Ishikawa (cell line): Measurements from ENCODE around the gene TSC22D3.
A peak's percentile ranks its signal among the peaks of the same experiment; 100 is the strongest.

Experiments used
- CEBPB ChIP-seq: IDR thresholded peaks from 2 replicates; pipeline ENCODE4 v1.6.1; 2012
- CREB1 ChIP-seq: IDR thresholded peaks from 2 replicates; pipeline ENCODE4 v1.6.1; 2012; ENCODE audit warnings: low read depth
- EGR1 ChIP-seq: IDR thresholded peaks from 2 replicates; pipeline ENCODE4 v1.6.1; 2012
- EP300 ChIP-seq: IDR thresholded peaks from 2 replicates; pipeline ENCODE4 v1.6.1; 2012; ENCODE audit warnings: borderline replicate concordance
- FOXM1 ChIP-seq: IDR thresholded peaks from 2 replicates; pipeline ENCODE4 v1.6.1; 2012; ENCODE audit warnings: low read depth, borderline replicate concordance
- NFIC ChIP-seq: IDR thresholded peaks from 2 replicates; pipeline ENCODE4 v1.6.1; 2012
- RAD21 ChIP-seq: IDR thresholded peaks from 2 replicates; pipeline ENCODE4 v1.6.1; 2012; ENCODE audit warnings: low read depth
- REST ChIP-seq: IDR thresholded peaks from 2 replicates; pipeline ENCODE4 v1.6.1; 2012; ENCODE audit warnings: low read depth, mild to moderate bottlenecking
- TAF1 ChIP-seq: IDR thresholded peaks from 2 replicates; pipeline ENCODE4 v1.6.1; 2012; ENCODE audit warnings: low read depth, mild to moderate bottlenecking
- TCF12 ChIP-seq: IDR thresholded peaks from 2 replicates; pipeline ENCODE4 v1.6.1; 2012; ENCODE audit warnings: low read depth
- TEAD4 ChIP-seq: IDR thresholded peaks from 2 replicates; pipeline ENCODE4 v1.6.1; 2012
- YY1 ChIP-seq: IDR thresholded peaks from 2 replicates; pipeline ENCODE4 v1.6.1; 2012; ENCODE audit warnings: low read depth
- ZBTB7A ChIP-seq: IDR thresholded peaks from 2 replicates; pipeline ENCODE4 v1.6.1; 2012; ENCODE audit warnings: low read depth
- TF ChIP-seq, protein P1 (sequence below): IDR thresholded peaks from 2 replicates; pipeline ENCODE4 v1.6.1; 2012
- TF ChIP-seq, protein P2 (sequence below): IDR thresholded peaks from 2 replicates; pipeline ENCODE4 v1.6.1; 2012

The TSC22D3 gene

DNA sequence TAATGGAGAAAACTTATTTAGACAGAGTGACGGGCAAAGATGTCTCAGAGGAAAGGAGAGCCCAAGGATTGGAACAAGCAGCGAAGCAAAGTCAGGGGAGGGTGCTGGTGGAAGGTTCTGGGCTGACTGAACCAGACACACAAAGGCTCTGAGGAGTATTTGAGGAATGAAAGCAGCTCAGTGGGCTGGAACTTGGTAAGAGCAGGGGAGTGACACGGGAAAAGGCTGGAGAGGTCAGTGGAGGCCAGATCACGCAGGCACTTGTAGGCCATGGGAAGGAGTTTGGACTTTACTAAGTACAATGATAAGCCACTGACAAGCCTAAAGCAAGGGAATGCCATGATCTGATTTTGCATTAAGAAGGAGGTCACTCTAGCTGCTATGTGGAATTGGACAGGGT lies 71.4 kb downstream of the TSC22D3 start:
- TF ChIP-seq TCF12 (no peak), TAF1 (no peak), REST (no peak), NFIC (no peak)
- TF ChIP-seq, protein P1, sequence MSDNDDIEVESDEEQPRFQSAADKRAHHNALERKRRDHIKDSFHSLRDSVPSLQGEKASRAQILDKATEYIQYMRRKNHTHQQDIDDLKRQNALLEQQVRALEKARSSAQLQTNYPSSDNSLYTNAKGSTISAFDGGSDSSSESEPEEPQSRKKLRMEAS, result no peak
- TF ChIP-seq, protein P2, sequence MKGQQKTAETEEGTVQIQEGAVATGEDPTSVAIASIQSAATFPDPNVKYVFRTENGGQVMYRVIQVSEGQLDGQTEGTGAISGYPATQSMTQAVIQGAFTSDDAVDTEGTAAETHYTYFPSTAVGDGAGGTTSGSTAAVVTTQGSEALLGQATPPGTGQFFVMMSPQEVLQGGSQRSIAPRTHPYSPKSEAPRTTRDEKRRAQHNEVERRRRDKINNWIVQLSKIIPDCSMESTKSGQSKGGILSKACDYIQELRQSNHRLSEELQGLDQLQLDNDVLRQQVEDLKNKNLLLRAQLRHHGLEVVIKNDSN, result no peak

- TF ChIP-seq TEAD4 (no peak), TAF1 (no peak)
Observed at GRCh38 chrX:107701493-107702121, 74.0 kb downstream of the TSC22D3 start.

DNA sequence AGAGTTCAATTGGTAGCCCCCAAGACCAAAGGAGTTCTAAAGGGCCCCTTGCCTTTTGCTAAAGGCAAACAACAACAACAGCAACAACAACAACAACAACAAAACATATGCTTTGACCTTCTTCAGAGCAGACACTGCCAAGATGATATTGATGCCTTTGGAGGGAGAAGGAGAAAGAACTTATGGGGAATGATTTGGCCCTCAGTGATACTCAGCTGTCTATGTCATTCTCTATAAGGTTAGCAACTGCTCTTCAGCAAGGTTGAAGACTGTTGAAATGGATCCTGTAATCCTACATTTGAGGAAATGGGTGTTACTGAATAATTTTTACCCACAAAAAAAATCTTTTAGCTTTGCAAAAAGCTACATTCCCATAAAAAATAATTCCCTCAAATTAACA lies 74.8 kb downstream of the TSC22D3 start:
- TF ChIP-seq, protein P2, result no peak
- TF ChIP-seq EGR1 (no peak), RAD21 (no peak)

DNA sequence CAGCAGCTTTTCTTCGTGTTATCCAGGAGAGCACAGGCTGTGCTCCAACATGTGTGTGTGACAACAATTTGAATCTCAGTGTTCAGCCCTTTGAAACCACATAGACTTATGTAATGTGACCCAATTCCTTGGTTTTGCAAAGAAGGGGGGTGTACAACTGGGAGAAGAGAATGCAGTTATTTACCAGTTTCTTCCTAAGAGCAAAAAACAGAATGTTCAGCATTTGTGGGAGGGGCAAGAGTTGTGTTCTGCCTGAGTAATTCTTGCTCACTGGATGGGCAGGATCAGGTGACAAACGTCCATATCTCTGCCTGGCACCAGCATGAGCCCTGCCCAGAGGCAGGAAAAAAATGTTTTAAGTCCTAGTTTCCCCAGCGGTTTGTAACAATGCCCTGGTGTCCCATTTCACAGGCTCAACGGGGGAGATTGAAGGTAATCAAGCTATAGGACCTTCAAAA lies 75.2 kb downstream of the TSC22D3 start:
- TF ChIP-seq, protein P2, result peak; percentile 47
- TF ChIP-seq CEBPB (0 out of 2 replicates have a peak, but pooled peaks have one; percentile 8), NFIC (peak; percentile 24; the same call in 1 of the 2 replicates), EP300 (peak; percentile 40; the same call in 1 of the 2 replicates), YY1 (no peak), FOXM1 (no peak), TCF12 (no peak)

DNA sequence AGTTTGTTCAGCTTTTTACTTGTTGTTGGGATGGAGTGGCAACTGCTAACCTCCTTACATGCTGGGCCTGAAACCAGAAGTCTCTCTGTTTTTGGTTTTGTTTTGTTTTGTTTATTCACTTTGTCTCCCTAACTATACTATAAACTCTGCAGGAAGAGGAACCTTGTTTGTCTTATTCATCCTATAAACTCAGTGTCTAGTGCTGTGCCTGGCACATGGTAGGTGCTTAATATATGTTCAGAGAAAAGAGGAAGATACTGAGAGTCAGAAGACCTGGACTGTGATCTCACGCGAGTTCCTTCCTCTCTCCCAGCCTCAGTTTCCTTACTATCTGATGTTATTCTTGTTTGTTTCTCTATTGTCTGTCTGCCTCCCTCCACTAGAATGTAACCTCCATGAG lies 76.0 kb downstream of the TSC22D3 start:
- TF ChIP-seq CEBPB (no peak), YY1 (no peak), ZBTB7A (no peak), RAD21 (no peak), REST (no peak), TCF12 (no peak), FOXM1 (no peak), CREB1 (no peak), TAF1 (no peak), EP300 (no peak), NFIC (no peak), TEAD4 (no peak)
- TF ChIP-seq, protein P2, result no peak
- TF ChIP-seq, protein P1, result no peak

DNA sequence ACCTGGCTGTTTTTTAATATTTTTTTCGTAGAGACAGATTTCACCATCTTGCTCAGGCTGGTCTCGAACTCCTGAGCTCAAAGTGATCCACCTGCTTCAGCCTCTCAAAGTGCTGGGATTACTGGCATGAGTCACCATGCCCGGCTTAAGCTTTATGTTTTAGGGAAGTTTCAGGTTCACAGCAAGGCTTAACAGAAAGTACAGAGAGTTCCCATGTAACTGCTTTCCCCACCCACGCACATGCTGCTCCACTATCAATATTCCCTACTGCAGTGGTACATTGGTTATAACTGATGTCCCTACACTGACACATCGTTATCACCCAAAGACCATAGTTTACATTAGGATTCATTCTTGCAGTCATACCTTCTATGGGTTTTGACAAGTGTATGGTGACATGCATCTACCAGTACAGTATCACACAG lies 84.6 kb downstream of the TSC22D3 start:
- TF ChIP-seq ZBTB7A (no peak), EGR1 (no peak), TCF12 (no peak), TAF1 (no peak)
- TF ChIP-seq, protein P1, result no peak
